ENCODE measurements around the gene LGALS3BP.
"Not testable (repeated sequence)": the region's sequence is repeated elsewhere in the genome, so short reads cannot be mapped to it uniquely, and the experiment has no call there.

The LGALS3BP gene

GRCh38 chr17:78962345-78962983, 17.3 kb downstream of the LGALS3BP start:
- peak; percentile 44 for DNase-seq (ENCODE audit: low spot score)

DNA sequence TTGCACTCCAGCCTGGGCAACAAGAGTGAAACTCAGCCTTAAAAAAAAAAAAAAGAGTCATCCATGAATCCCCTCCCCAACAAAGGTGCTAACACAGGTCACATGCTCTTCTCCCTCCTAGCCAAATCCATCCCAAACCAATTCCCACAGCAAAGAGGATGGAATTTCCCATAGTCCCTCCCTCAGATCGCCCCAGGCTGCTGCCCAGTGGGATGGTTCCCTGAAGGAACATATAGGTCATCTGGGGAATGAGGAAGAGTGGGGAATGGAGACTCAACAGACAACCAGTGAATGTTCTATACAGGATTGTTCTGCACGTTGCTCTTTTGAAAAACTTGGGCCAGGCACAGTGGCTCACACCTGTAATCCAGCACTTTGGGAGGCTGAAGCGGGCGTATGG, 18.2 kb downstream of the LGALS3BP start:
- no peak for DNase-seq (ENCODE audit: low spot score)

- peak; percentile 62 for DNase-seq (ENCODE audit: low spot score)
Observed at GRCh38 chr17:78960928-78961327, 18.8 kb downstream of the LGALS3BP start.

- no peak for DNase-seq (ENCODE audit: low spot score)
Observed at GRCh38 chr17:78959803-78960202, 19.9 kb downstream of the LGALS3BP start.

DNA sequence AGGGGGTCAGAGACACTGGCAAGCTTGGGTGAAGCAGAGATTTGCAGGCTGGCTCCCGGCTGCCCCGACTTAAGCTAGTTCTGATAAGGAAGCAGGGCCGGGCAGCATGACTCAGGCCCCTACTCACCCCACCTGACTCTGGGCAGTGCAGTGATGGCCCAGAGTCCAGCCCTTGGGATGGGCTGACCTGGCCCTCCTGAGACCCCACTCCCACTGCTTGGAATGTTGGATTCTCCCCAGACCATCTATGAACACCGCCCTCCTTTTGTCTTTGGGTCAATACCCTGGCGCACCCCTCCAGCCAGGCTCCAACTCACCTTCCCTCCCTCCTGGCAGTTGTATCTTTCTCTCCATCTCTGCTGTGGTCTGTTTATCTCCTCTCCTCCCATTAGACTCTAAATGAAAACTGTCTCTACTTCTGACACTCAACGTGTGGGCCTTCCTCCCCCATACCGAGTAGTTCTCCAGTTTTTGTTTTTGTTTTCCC, 21.0 kb downstream of the LGALS3BP start:
- DNase-seq (ENCODE audit: low spot score) = no peak

- DNase-seq (ENCODE audit: low spot score) = no peak
Observed at GRCh38 chr17:78957128-78957527, 22.6 kb downstream of the LGALS3BP start.

DNA sequence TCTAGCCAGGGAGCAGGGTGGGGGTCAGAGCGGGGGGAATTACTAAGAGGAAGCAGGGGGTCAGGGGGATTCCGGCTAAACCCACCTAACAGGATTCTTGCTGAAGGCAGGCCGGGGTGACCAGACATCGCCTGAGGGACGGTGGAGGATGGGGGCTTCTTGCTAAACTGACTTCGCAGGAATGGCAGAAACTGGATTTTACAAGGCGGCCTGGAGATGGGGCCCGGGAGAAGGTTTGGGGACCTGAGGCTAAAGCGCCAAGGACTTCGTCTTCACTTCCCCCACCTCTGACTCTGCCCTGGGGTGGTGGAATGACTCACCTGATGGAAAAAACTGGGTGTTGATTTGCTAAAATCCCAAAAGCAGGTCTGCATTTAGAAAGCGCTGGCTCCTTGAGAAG, 23.5 kb downstream of the LGALS3BP start:
- DNase-seq (ENCODE audit: low spot score) = no peak

DNA sequence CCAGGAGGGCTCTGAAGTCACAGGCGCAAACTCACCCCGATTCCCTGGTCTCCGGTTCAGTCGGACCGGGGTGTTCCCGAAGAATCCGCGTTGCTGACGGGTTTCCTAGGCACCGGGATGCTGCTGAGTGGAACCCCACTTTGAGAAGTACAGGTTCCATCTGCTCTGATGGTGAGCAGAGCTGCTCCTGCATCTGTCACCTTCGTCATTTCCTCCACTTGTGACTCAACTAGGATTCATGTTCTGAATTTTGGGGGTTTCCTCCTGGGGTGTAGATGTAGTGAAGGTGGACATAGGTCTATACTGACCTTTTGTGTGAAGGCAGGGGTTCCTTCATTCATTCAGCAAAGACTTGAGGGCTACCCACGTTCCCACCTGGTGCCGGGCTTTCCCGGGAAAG, 25.0 kb downstream of the LGALS3BP start:
- DNase-seq (ENCODE audit: low spot score) = no peak

- no peak for DNase-seq (ENCODE audit: low spot score)
Observed at GRCh38 chr17:78953356-78954350, 26.1 kb downstream of the LGALS3BP start.

GRCh38 chr17:78952706-78953105, 27.0 kb downstream of the LGALS3BP start:
- DNase-seq (ENCODE audit: low spot score) = no peak

GRCh38 chr17:78951967-78952551, 27.7 kb downstream of the LGALS3BP start:
- no peak for DNase-seq (ENCODE audit: low spot score)

- no peak for DNase-seq (ENCODE audit: low spot score)
Observed at GRCh38 chr17:78950870-78951269, 28.9 kb downstream of the LGALS3BP start.

DNA sequence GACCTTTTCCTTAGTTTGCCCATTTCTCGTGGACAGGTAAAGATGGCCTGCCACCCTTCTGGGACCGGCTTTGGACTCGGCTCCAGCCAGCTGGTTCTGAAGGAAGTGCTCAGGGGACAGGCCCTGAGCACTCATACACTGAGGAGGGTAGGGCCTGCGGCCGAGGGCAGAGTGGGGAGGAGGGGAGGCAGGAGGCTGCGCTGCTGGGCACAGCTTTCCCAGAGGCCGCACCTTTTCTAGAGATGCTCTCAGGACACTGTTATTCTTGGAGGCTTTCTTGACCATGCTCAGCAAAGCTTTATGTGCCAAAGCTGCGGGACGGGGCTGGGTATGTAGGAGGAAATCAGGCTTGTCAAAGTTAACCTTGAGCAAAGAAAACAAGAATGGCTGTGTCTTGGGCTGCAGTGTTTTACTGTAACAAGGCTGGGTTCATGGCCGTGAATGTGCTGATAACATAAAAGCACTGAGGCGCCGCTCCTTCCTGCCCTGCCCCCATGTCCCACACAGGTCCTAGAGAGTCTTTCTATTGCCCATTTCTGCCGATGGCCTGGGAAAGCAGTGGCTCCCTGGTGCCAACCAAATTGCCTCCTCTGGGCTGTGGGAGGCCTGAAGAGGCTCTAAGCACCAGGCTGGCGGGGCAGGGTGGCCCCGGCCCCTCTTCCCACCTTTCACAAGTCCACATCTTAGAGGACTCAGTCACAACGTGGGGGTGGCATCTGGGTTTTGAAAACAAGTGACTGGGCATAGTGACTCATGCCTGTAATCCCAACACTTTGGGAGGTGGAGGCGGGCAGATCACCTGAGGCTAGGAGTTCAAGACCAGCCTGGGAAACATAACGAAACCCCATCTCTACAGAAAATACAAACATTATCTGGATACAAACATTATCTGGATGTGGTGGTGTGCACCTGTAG, 32.2 kb downstream of the LGALS3BP start:
- no peak for DNase-seq (ENCODE audit: low spot score)

DNA sequence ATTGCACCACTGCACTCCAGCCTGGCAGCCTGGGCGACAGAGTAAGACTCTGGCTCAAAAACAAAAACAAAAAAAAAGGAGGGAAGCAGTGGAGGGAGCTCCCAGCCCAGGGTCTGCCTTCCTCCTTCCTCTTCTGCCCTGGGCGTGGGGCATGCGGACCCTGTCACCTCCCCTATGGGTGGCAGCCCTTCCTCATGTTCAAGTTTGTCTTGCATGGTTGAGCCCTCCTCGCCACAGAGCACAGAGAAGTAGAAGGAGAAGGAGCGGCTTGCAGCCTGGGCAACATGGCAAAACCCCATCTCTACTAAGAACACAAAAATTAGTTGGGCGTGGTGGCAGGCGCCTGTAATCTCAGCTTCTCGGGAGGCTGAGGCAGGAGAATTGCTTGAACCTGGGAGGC, 33.1 kb downstream of the LGALS3BP start:
- DNase-seq (ENCODE audit: low spot score) = no peak

GRCh38 chr17:78946131-78946530, 33.6 kb downstream of the LGALS3BP start:
- DNase-seq (ENCODE audit: low spot score) = no peak

GRCh38 chr17:78945455-78945854, 34.3 kb downstream of the LGALS3BP start:
- not testable (repeated sequence) for DNase-seq (ENCODE audit: low spot score)

DNA sequence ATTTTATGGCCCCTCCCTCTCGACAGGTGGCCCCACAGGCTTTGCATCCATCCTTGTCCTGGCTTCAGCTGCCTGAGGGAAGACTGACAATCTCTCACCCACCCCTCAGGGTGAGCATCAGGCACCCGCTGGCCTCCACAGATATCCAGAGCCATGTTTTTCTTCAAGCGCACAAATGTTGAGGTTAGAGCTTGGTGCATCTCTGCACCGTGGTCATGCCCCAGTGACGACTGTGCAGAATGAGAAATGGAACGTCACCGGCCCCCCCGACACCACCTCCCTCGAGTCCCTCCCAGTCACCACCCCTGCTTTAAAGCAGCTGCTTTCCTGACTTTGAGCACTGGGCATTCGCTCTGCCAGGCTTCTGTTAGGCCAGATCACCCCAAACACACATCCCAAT, 34.8 kb downstream of the LGALS3BP start:
- DNase-seq (ENCODE audit: low spot score) = no peak

DNA sequence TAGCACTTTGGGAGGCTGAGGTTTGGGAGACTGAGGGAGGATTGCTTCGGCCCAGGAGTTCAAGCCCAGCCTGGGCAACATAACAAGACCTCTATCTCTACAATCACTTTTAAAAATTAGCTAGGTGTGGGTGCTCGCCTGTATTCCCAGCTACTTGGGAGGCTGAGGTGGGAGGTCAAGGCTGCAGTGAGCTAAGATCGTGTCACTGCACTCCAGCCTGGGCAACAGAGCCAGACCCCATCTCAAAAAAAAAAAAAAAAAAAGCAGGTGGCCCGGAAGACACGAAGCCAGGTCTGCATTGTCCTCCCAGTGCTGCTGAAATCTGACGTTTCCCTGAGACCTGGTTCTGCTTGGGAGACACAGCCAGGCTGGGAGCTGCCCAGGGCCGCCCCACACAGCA, 35.7 kb downstream of the LGALS3BP start:
- DNase-seq (ENCODE audit: low spot score) = no peak

- no peak for DNase-seq (ENCODE audit: low spot score)
Observed at GRCh38 chr17:78940708-78941107, 39.0 kb downstream of the LGALS3BP start.

- DNase-seq (ENCODE audit: low spot score) = no peak
Observed at GRCh38 chr17:78940258-78940657, 39.5 kb downstream of the LGALS3BP start.

DNA sequence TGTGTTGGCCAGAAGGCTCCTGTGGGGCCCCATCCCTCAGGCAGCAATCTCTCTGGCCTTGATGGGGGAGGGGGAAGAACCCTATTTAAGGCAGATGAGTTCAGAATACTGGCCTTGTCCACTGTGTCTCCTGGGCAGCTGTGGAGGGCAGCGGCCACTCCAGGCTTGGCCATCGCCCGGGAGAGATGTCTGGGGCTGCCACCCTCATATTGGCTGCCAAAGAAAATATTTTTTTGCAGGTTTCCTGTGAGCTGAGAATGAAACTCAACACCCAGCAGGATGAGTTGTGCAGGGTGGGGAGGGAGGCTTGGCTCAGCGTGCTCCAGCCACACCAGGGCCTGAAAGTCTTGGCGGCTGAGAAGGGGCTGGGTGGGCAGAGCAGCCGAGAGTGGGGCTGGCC, 40.1 kb downstream of the LGALS3BP start:
- DNase-seq (ENCODE audit: low spot score) = no peak

DNA sequence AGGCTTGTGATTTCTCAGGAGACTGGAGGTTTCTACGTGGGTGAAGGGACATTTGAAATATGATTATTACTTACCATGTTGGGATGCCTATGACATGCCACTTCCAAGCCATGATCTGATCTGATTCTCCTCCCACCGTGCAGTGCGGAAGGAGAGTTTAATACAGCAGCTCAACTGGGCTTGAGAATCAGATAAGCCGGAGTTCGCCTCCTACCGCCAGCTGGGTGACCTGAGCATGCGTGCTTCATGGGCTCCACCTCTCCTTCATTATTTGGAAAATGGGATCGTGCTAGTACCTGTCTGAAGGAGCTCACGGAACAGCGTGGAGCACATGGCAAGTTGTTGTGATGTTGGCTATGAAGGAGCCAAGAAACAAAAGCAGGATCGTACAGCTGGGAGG, 42.2 kb downstream of the LGALS3BP start:
- no peak for DNase-seq (ENCODE audit: low spot score)
